Endometrial microvascular endothelial cells (primary cell): ENCODE data around the gene FAM78B. TPM values are rescaled to one million over a fixed set of nuclear protein-coding genes. Genes with fewer than 3 reads are reported as not detected.

Source experiments
- in situ Hi-C: cut with HindIII; loops from 2 replicates; pipeline ENCODE4 v1.10.0; 2017; ENCODE audit warnings: low sequenced_read_pairs, low pct_unique_long_range_greater_than_20kb; ENCODE audit errors: inconsistent ontology term
- total RNA-seq: library from RNA; depleted of rRNA; stranded (reverse); fragments of >200 nt; gene quantifications from one replicate; pipeline ENCODE4 v1.2.3, GENCODE V29; 2015; ENCODE audit errors: inconsistent ontology term

The FAM78B gene
- total RNA-seq, 1 donor from 2014 or later: not detected

DNA sequence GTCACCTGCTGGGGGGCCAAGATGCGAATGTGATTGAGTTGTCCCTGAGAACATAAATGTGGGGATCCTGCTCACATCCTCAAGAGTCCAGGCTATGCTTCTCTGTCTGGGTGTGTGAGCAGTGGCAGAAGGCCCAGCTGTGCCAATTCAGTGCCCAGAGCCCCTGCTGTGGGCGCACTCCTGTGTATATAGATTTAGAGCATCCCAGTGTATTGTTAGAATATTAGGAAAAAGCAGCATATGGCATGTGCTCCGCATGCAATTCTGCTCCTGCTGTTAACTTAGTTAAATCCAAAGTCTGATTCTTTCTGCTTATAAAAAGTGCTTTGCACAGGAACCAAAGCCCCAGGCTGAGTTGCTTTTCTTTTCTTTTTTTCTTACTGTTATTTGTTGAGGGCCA, 37.8 kb downstream of the FAM78B start:
- in situ Hi-C loops: no loop called here

DNA sequence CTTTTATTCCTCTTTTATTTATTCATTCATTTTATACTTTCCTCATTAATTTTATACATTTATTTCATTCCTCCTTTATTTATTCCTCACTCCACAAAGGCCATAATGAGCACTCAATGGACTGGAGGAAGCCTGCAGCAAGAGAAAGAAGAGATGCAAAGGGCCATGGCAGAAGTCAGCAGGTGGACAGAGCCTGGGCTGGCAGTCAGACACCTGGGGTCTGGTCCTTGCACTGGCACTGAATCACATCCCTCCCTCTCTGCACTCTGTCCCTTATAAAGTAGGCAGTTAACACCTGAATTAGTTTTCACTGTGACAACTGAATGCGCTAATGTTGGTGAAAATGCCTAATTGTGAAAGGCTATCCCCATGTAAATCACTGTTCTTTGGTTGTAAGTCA, 38.6 kb downstream of the FAM78B start:
- in situ Hi-C loops: no loop called here

DNA sequence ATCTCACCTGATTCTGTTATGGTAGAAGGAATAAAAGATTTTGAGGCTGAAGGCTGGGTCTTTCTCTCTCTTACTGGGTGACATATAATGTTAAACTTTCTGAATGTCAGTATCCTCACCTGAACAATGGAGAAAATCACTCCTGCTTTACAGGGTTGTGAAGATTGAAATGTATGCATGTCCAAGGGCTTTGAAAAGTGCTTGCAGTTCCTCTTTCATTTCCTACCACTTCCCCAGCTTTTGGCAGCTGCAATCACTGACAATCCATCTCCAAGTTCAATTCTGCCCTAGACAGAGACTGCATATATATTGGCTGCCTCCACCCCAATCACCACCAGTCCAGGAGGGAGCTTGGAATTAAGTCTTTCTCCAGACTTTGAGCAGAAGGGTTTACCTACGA, 39.8 kb downstream of the FAM78B start:
- in situ Hi-C loops: no loop called here

DNA sequence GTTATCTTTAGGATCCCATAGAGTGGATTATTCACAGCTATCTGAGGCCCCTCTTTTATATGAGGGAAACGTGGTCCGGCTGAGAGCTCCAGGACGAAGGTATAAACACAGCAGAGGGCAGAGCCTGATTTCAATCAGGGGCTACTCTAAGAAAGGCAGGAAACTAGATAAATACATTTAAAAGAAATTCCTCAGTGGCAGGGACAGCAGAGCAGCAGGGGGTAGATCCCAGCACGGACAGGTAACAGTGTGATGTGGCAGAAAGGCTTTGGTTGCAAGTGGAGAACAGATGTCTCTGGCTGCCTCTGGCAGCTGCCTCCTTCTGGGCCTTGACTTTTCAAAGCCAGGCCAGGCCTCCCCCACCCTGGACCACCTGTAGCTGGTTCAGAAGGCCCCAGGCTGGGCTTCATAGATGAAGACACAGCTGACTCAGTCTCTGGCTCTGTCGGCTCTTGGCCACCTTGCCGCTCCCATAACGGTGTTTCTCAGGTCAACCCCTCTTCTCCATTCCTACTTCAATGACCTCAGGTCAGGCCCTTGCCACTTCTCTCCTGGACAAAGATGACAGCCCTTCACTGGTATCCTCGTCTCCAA, 43.8 kb downstream of the FAM78B start:
- in situ Hi-C loops: no loop called here

DNA sequence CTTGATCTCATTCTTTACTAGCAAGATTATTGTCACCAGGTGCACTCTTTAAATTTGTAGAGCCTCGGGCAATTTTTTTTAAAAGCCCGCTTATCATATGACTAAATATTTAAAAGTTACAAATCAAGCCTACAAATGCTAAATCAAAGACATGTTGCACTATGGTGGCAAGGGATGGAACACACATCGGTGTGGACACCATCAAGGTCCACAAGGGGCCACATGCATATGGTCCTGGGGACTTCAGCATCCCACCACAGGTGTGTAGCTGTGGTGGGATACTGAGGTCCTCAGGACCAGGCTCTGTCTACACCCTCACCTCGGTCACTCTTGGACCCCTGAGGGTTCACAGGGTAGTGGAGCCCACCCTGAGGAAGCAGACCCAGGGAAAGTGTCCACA, 45.8 kb downstream of the FAM78B start:
- in situ Hi-C loops: no loop called here

DNA sequence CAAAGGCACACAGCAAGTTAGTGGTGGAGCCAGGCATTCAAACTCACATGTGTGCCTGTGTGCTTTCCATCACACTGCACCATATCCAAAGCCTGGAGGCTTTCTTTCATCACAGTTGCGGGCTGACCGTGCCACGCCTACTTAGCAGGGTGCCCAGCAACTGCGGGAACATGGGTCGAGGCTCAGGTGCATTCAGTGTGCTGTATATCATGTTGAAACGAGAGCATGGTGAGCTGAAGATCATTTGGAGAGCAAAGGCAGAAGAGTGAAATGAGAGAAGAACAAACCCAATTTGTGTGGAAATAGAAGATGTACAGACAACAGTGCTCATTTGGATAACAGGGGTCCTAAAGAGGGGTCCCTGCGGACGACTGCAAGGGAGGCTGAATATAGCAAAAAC, 46.5 kb downstream of the FAM78B start:
- in situ Hi-C loops: no loop called here

DNA sequence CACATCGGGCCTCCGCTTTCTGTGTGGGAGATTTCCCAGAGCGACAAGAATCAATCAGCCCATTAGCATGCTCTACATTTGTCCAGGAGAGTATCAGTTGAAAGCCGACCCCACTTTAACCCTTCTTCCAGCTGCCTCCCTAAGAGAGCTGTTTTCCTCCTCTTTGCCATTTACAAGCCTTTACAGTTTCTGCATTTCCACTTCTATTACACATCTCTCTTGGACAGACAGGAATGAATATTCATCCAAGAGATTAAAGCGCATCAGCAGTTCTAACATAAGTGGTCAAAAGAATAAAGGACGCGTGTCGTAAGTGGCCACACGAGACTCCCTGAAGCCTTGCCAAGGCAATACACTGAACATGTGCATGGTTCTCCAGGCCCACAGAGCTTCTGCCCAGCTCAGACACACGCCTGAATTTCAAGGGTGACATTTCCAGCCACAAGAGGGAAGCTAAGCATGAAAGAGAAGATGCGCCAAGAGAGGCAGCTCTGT, 47.3 kb downstream of the FAM78B start:
- in situ Hi-C loops: no loop called here

DNA sequence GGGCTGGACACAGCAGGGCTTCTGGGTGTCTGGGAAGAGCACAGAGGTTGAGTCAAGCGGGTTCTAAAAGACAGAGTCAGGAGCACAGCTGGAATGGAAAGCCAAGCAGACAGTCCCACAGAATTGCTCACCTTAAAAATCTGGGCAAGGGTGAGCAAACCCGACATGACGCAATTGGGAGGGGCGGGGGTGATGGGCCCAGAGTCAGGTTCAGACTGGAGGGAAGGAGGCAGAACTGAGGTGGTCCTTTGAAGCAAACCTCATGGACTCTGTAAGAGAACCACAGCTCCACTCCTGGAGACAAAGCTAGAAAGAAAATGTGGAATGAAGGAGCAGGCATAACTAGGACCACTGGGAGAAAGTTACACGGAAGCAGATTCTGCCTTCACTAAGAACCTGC, 49.0 kb downstream of the FAM78B start:
- in situ Hi-C loops: no loop called here

DNA sequence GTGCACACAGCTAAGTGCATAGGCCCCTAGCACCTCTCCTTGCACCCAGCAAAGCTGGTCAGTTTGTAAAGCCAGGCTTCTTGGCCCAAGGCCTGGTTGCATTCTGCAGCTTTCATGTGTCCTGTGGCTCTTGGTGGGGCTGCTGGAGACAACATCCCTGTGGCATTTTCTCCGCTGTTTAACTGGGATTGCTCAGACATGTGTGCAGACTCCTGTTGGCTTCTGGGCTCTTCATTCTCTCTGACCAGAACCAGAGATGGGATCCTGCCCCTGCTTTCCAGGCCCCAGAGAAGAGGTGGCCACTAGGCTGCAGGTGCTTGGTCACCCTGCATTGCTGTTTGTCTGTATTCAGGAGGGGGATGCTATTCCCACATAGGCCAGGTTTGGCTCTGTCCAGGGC, 50.8 kb downstream of the FAM78B start:
- in situ Hi-C loops: no loop called here

DNA sequence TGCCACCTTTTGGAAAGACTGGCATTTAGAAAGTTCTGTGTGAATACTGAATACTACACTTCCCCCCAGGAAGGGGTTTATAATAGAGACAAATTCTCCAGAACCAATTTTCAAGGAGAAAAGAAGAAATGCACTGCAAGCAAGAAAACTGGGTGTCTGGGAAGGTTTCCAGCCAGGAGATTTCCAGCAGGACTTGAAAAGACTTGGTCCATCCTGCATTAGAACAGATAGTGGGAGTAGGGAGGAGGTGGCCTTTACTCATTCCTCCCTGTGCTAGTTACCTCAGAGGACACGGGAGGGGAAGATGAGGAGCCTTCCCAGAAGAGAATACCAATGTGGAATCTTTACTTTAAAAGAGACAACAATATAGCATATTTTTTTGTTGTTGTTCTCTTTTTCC, 52.4 kb downstream of the FAM78B start:
- in situ Hi-C loops: no loop called here

DNA sequence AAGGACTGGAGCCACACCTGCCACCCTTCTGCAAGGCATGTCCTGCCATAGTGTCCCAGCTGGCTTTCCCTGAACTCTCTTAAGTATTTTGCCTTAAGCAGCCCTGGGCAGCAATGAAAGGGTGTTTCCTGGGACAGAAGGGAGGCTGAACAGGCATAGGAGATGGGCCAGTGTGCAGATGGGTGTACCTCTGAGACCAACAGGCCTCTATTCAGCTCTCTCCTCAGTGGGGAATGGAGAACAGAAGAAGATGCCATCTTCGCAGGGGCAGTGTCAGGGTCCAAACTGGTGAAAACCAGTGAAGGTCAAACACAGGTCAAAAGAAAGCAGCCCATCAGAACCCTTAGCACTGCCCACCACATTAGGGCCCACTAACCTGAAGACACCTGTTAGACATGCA, 53.2 kb downstream of the FAM78B start:
- in situ Hi-C loops: no loop called here

DNA sequence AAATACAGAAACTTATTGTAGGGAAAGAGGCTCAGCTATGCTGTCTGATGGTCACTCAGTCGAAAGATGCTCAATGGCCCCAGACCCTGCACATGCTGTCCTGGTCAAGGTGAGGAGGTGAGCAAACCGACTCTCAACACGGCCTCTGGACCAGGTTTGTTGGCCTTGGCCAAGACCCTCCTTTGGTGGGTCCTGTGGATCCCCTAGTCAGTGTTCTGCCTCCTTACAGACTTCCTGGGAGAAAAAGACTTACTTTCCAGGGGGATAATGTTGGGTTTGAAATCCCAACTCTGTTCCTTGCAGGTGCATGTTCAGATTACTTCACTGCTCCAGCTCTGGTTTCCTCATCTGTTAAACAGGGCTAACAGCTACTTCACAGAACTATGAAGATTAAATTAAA, 53.8 kb downstream of the FAM78B start:
- in situ Hi-C loops: no loop called here

DNA sequence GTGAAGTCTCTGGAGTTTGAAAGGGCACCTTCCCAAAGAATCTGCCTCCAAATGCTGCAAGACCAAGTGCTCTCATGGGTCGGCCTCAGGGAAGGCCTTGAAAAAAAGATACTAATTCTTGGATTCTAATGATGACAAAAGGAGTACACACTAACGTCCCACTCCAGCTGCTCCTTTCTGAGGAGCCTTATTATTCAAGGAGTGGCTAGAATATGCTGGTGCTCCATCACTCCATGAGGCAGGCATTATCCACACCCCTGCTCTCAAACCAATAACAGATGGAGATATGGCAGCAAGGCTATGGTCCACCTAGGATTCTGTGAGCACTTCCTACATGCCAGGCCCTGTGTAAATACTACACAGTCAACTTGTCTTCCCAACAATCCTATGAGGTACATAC, 54.4 kb downstream of the FAM78B start:
- in situ Hi-C loops: no loop called here

DNA sequence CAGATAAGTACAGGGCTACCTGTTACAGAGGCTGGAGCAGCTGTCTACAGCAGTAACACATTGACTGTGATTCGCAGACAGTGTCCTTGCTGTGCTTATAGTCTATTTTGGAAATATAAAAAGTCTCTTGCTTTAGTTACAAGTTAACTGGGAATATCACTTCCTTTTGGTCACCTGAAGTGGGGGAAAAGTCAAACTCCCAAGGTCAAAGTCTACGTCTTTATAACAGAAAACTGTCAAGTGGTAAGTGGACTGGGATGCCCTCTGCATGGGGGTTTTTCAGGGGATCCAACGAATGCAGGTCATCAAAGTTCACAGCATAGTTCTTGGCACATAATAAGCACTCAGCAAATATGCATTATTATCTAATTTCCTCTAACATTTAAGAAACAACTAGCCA, 55.4 kb downstream of the FAM78B start:
- in situ Hi-C loops: no loop called here

DNA sequence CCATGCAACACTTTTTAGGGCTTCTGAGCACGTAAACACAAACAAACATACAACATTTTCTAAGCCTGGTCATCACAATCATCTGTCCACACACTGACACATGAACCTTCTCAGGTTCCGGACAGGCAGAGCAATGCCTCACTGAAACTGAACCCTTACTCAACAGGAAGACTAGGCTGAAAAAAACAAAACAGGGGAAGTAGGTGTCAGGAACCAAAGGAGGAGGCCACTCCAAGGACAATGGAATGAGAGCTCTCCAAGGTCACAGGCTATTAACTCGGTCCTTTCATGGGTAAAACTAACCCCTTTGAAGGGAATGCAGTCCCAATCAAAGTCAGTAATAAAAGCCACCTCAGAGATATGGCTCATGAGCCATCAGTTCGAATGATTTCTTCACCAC, 76.6 kb downstream of the FAM78B start:
- in situ Hi-C loops: no loop called here

DNA sequence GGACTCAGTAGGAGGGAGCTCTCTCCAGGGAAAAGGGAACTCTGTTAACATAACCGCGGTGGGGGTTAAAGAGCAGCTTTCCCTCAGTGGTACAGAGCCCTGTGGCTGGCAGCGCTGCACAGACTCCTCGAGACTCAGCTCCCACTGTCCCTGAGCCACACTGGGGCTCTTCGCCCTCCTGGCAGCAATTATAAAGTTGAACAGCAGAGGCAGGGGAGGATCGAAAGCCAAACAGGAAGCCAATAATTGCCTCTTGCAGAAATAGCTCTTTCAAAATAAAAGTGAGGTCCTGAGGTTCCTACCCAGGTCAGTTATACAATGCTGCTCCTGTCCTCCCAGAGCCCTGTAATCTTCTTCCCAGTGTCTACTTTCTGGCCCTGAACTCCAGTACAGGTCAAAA, 77.0 kb downstream of the FAM78B start:
- in situ Hi-C loops: no loop called here

DNA sequence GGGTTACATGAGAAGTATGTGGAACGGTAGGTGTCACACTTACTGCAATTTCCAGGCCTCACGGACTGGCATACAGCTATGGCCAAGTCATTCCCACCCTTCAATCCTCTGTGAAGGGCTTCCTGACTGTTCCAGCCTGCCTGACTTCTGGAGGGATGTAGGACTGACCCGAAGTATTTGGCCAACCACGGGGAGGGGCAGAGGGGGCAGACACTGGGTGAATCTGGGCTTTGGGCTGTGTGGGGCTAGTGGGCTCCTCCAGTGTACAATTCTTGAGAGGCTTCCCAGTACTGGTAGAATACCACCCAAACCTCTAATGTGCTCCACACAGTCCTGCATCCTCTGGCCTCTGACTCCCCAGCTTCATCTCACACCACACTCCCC, 78.2 kb downstream of the FAM78B start:
- in situ Hi-C loops: no loop called here

DNA sequence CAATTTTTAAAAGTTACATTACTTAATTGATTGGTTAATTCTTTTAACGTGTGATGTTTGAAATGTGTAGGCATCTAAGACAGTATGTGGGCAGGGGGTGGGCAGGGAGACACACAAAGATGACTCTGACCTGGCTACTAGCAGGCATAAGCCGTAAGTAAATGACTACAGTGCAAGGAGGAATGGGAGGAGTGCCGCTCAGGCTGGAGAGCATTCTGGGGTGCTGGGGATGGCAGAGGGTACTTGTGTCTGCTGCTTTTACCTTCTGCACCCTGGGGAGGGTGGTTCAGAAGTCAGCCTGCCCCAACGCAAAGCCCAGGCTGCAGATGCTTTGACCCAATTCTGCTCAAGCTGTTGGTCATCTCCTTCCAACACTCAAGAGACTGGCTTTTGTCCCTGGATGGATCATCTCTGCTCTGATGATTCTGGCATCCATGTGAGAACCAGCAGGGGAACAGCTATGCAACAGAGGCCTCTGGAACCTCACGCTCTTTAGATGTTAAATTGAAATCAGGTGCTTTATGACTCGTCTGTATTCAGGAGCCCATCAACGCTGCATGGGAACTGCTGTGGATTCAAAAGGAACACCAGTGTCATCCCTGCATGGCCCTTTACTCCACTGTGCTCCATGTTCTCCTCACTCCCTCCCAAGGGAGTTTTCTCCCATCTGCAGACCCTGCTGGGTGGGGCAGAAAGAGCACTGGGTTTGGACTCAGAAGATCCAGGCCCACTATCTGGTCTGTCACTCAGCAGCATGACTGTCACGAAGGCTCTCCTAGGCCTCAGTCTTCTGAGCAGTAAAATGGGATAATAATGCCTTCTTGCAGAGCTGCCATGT, 78.8 kb downstream of the FAM78B start:
- in situ Hi-C loops: no loop called here

DNA sequence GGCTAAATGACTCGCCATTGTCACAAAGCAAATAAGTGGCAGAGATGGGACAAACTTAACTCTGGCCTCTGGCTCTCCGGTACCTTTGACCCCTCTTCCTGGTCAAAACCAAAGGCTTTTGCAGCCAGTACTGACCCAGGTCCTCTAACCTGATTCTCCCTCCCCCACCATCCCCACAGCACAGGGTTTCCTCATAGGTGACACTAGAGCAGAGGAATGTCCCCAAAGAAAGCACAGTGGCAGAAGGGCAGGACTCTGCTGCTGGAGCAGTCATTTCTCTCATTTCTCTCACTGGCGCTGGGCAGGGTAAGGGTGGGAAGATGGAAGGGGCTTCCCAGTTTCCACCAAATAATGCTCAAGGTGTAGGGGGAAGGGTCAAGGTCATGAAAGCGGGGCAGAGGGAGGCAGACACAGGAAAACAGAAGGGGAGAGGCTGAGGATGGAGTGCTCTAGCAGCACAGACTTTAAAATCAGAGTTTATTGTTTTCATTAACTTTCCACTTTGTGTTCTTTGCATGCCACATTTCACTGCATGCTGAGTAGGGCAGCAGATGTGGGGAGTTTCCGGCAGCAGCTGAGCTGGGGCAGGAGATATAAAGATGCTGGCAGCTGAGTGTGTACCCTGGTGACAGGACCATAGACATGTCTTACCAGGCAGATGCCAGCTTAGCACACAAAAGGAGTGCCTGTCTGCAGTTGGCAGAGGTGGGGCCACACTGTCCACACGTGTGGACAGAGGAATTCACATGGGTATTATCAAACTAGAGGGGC, 80.5 kb downstream of the FAM78B start:
- in situ Hi-C loops: no loop called here

DNA sequence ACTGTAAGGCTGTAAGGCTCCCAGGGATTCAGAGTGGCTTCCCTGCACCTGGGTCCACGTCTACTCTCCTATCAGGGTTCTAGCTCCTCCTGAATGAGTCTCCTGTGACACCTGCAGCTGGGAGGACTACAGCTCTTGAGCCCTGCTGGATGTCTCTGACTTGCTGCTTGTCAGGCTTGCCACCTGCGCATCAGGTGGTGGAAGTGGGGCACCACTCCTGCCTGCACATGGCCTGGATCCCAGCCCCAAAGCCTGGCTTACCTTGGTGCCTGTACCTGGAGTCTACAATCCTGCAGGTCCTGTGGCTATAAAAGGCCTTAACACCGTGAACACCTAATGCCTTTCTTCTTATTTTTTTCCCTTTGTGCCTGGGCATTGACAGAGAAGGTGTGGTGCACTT, 82.2 kb downstream of the FAM78B start:
- in situ Hi-C loops: no loop called here
